ENCODE results near the gene PPP1R7. TPM values are rescaled to one million over a fixed set of nuclear protein-coding genes. Genes with fewer than 3 reads are reported as not detected.

PPP1R7 gene
- polyA plus RNA-seq, 1 of the 3 experiments (the other 2 are of a cell fraction), result 56.9 TPM

GRCh38 chr2:241224851-241225438 lies 74.7 kb downstream of the PPP1R7 start:
- H3K9me3 ChIP-seq, result no peaks in the 10 kb centered on the region
- H3K9ac ChIP-seq, result no peak overlapping the region
- no peaks in the 10 kb centered on the region for H3K79me2 ChIP-seq (ENCODE audit: insufficient read depth)
- DNase-seq, result no peak
- no peaks in the 10 kb centered on the region for H3K27me3 ChIP-seq (ENCODE audit: insufficient read depth)
- peak overlapping the region in 1 of 2 experiments; percentile 56; a peak in 2 of 4 replicates for H3K27ac ChIP-seq (ENCODE audit: low read depth in 2 of 2, low read length in 1 of 2)
- H4K20me1 ChIP-seq (ENCODE audit: insufficient read depth), result peaks cover 24% of the 10 kb centered on the region
- H2AFZ ChIP-seq (ENCODE audit: low read depth), result no peak overlapping the region
- no peak overlapping the region for H3K4me3 ChIP-seq (ENCODE audit: low read depth in 2 of 2, low read length in 1 of 2)
- peaks cover 6 to 37% of the 10 kb centered on the region in 2 experiments for H3K36me3 ChIP-seq (replicated peaks in 1 of 2; ENCODE audit: control insufficient read depth in 1 of 2, insufficient read depth in 2 of 2, low read length in 1 of 2)
- WGBS (ENCODE audit: low lambda C conversion rate), result 96% methylated on average over 8 of the region's 8 CpGs
- peaks cover 9 to 26% of the 10 kb centered on the region in 2 experiments; a peak in 1 of 4 replicates for H3K4me1 ChIP-seq (ENCODE audit: control insufficient read depth in 1 of 2, insufficient read depth in 2 of 2, low read depth in 1 of 2, low read length in 1 of 2)
- ChIA-PET POLR2A (interaction anchor here (1.7 kb wide), 1 partner anchor 13 kb away, joined by 4 read pairs; no protein-coding TSS in a partner anchor), CTCF (interaction anchor here (1.0 to 2.7 kb wide), 3 partner anchors 11 to 374 kb away, joined by 3 to 10 read pairs (median 3); partner anchors contain the start of gene PASK)
- no peaks in the 10 kb centered on the region for H3K9me2 ChIP-seq
- H3F3A ChIP-seq (replicated peaks; ENCODE audit: insufficient read depth), result peaks cover 19% of the 10 kb centered on the region
- no peak overlapping the region for H3K4me2 ChIP-seq
- no peak for TF ChIP-seq RFX5 (IDR thresholded peaks at IDR 0.05; ENCODE audit: low read length)
- no peak for TF ChIP-seq POLR2AphosphoS5 (IDR thresholded peaks at IDR 0.05; ENCODE audit: low read depth, low read length)
- TF ChIP-seq NRF1 (IDR thresholded peaks at IDR 0.05; ENCODE audit: low read depth, low read length), result no peak
- no peak for TF ChIP-seq GABPA (IDR thresholded peaks at IDR 0.05; ENCODE audit: low read depth)
- no peak for TF ChIP-seq TAF1 (IDR thresholded peaks at IDR 0.05; ENCODE audit: borderline replicate concordance, low read depth, low read length)
- TF ChIP-seq JUND (IDR thresholded peaks at IDR 0.05), result 0 out of 2 replicates have a peak, but pooled peaks have one; percentile 11
- TF ChIP-seq YY1 (IDR thresholded peaks at IDR 0.05; ENCODE audit: low read depth), result no peak
- no peak for TF ChIP-seq TEAD4 (IDR thresholded peaks at IDR 0.05; ENCODE audit: borderline replicate concordance, insufficient read depth)
- TF ChIP-seq EP300 (IDR thresholded peaks at IDR 0.05; ENCODE audit: borderline replicate concordance in 1 of 2, low read depth in 1 of 2, low read length in 1 of 2), result no peak

- Histone ChIP-seq H3K36me3 (replicated peaks in 1 of 2; ENCODE audit: control insufficient read depth in 1 of 2, insufficient read depth in 2 of 2, low read length in 1 of 2) (peaks cover 8 to 43% of the 10 kb centered on the region in 2 experiments), H4K20me1 (ENCODE audit: insufficient read depth) (peaks cover 27% of the 10 kb centered on the region), H3K9ac (no peak overlapping the region), H3K4me2 (no peak overlapping the region), H3K9me3 (no peaks in the 10 kb centered on the region), H3K27ac (ENCODE audit: low read depth in 2 of 2, low read length in 1 of 2) (no peak overlapping the region), H2AFZ (ENCODE audit: low read depth) (no peak overlapping the region), H3K27me3 (ENCODE audit: insufficient read depth) (no peaks in the 10 kb centered on the region), H3K4me3 (ENCODE audit: low read depth in 2 of 2, low read length in 1 of 2) (no peak overlapping the region), H3F3A (replicated peaks; ENCODE audit: insufficient read depth) (peaks cover 19% of the 10 kb centered on the region), H3K9me2 (no peaks in the 10 kb centered on the region), H3K79me2 (ENCODE audit: insufficient read depth) (no peaks in the 10 kb centered on the region), H3K4me1 (ENCODE audit: control insufficient read depth in 1 of 2, insufficient read depth in 2 of 2, low read depth in 1 of 2, low read length in 1 of 2) (peaks cover 9 to 26% of the 10 kb centered on the region in 2 experiments; a peak in 1 of 4 replicates)
- 96% methylated on average over 14 of the region's 16 CpGs for WGBS (ENCODE audit: low lambda C conversion rate)
- no peak for DNase-seq
- TF ChIP-seq MAX (IDR thresholded peaks at IDR 0.05; ENCODE audit: low read depth), result no peak
- no peak for TF ChIP-seq USF2 (IDR thresholded peaks at IDR 0.05; ENCODE audit: borderline replicate concordance, low read depth, low read length)
- TF ChIP-seq PBX3 (IDR thresholded peaks at IDR 0.05), result no peak
- TF ChIP-seq REST (IDR thresholded peaks at IDR 0.05; ENCODE audit: low read depth, low read length), result no peak
- TF ChIP-seq GABPA (IDR thresholded peaks at IDR 0.05; ENCODE audit: low read depth), result no peak
- no peak for TF ChIP-seq EZH2phosphoT487 (IDR thresholded peaks at IDR 0.05; ENCODE audit: borderline replicate concordance, low read depth)
- ChIA-PET POLR2A (no interaction called here), CTCF (interaction anchor here (2.7 kb wide), 1 partner anchor 374 kb away, joined by 10 read pairs; no protein-coding TSS in a partner anchor)
Observed at GRCh38 chr2:241225545-241225944, 75.3 kb downstream of the PPP1R7 start.
